ENCODE measurements around the gene DACT3. TPM values are rescaled to one million over a fixed set of nuclear protein-coding genes. Genes with fewer than 3 reads are reported as not detected.

DACT3 gene
- total and polyA plus RNA-seq, 2 of the 13 experiments (the other 11 are each of a cell fraction or from before 2014, with no cell fraction given) = 0.04 TPM; not detected in 1

GRCh38 chr19:46710687-46711086 lies 49.7 kb upstream of the DACT3 start (continued):
- TF ChIP-seq, protein P1, sequence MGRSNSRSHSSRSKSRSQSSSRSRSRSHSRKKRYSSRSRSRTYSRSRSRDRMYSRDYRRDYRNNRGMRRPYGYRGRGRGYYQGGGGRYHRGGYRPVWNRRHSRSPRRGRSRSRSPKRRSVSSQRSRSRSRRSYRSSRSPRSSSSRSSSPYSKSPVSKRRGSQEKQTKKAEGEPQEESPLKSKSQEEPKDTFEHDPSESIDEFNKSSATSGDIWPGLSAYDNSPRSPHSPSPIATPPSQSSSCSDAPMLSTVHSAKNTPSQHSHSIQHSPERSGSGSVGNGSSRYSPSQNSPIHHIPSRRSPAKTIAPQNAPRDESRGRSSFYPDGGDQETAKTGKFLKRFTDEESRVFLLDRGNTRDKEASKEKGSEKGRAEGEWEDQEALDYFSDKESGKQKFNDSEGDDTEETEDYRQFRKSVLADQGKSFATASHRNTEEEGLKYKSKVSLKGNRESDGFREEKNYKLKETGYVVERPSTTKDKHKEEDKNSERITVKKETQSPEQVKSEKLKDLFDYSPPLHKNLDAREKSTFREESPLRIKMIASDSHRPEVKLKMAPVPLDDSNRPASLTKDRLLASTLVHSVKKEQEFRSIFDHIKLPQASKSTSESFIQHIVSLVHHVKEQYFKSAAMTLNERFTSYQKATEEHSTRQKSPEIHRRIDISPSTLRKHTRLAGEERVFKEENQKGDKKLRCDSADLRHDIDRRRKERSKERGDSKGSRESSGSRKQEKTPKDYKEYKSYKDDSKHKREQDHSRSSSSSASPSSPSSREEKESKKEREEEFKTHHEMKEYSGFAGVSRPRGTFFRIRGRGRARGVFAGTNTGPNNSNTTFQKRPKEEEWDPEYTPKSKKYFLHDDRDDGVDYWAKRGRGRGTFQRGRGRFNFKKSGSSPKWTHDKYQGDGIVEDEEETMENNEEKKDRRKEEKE (IDR thresholded peaks at IDR 0.05) = no peak
- TF ChIP-seq, protein P2, sequence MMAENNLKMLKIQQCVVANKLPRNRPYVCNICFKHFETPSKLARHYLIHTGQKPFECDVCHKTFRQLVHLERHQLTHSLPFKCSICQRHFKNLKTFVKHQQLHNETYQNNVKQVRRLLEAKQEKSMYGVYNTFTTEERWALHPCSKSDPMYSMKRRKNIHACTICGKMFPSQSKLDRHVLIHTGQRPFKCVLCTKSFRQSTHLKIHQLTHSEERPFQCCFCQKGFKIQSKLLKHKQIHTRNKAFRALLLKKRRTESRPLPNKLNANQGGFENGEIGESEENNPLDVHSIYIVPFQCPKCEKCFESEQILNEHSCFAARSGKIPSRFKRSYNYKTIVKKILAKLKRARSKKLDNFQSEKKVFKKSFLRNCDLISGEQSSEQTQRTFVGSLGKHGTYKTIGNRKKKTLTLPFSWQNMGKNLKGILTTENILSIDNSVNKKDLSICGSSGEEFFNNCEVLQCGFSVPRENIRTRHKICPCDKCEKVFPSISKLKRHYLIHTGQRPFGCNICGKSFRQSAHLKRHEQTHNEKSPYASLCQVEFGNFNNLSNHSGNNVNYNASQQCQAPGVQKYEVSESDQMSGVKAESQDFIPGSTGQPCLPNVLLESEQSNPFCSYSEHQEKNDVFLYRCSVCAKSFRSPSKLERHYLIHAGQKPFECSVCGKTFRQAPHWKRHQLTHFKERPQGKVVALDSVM (CRISPR knock-in tag; IDR thresholded peaks at IDR 0.05) = no peak
- TF ChIP-seq FOXK2 (IDR thresholded peaks at IDR 0.05) = no peak
- no peak for TF ChIP-seq ZFP1 (CRISPR knock-in tag; IDR thresholded peaks at IDR 0.05)
- TF ChIP-seq, protein P3, sequence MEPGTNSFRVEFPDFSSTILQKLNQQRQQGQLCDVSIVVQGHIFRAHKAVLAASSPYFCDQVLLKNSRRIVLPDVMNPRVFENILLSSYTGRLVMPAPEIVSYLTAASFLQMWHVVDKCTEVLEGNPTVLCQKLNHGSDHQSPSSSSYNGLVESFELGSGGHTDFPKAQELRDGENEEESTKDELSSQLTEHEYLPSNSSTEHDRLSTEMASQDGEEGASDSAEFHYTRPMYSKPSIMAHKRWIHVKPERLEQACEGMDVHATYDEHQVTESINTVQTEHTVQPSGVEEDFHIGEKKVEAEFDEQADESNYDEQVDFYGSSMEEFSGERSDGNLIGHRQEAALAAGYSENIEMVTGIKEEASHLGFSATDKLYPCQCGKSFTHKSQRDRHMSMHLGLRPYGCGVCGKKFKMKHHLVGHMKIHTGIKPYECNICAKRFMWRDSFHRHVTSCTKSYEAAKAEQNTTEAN (CRISPR knock-in tag; conservative IDR thresholded peaks at IDR 0.05) = no peak
- no peak for TF ChIP-seq LCORL (IDR thresholded peaks at IDR 0.05)
- no peak for TF ChIP-seq LCORL (CRISPR knock-in tag; IDR thresholded peaks at IDR 0.05)

Measured in HepG2 (cell line).